ENCODE data around the gene NR1D2. TPM values are rescaled to one million over a fixed set of nuclear protein-coding genes. Genes with fewer than 3 reads are reported as not detected.

NR1D2 gene
- polyA plus RNA-seq, 1 donor from 2014 or later, result 12.9 TPM

DNA sequence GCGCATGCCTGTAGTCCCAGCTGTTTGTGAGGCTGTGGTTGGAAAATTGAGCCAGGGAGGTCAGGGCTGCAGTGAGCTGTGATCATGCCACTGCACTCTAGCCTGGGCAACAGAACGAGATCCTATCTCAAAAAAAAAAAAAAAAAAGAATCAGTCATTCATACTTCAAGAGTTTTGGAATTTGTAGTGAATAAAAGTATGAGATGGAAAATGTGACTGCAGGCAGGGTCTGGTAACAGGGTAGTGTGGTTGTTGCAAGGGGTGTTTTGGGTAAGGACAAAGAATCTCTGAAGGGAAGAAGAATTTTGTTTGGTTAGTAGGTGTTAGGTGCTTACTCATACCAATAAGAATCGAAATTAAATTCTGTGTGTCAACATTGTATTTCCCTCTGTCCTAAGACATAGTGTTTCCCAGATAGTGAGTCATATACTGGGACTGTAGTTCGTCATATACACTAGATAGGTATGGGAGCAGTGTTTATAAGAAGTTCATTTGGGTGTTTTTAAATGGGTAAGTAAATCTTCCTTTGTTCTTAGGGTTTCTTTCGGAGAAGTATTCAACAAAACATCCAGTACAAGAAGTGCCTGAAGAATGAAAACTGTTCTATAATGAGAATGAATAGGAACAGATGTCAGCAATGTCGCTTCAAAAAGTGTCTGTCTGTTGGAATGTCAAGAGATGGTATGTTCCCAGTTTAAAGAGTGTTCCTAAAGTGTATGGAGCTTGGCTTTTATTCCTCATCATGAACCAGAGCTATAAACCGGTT, 14.2 kb downstream of the NR1D2 start:
- H3K9ac ChIP-seq (ENCODE audit: low read length), result no peak overlapping the region

DNA sequence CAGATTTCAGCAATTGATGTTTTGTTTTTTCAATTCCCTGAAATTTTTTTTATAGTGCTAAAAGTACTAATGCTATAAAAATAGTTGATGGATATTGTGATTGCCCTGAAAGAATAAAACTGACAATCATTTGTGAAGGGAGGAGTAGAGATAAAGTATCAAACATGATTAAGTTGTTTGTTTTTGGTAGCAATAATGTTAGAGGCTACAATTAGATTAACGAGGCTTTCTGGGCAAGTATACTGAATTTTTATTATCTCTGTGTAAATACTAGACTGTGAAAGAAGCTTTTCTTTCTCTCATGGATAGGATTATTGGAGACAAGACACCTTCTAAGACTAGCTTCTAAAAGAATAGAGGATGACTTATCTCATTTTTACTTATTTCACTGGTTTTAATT, 15.6 kb downstream of the NR1D2 start:
- no peaks in the 10 kb centered on the region for H4K20me1 ChIP-seq (ENCODE audit: insufficient read depth)
- H3K9ac ChIP-seq (ENCODE audit: low read length), result no peak overlapping the region
- peaks cover 6% of the 10 kb centered on the region for H3K36me3 ChIP-seq (ENCODE audit: insufficient read depth, low read length)
- H3K4me3 ChIP-seq (ENCODE audit: low read length), result no peak overlapping the region
- no peak overlapping the region for H2AFZ ChIP-seq (ENCODE audit: low read depth, low read length)
- TF ChIP-seq RAD21 (conservative IDR thresholded peaks at IDR 0.05) (no peak), POLR2AphosphoS5 (IDR thresholded peaks at IDR 0.05) (no peak)
- no peaks in the 10 kb centered on the region for H3K9me2 ChIP-seq (ENCODE audit: insufficient read depth, low read length)
- no peak overlapping the region for H3K4me2 ChIP-seq (ENCODE audit: low read length)
- H3K27ac ChIP-seq (ENCODE audit: low read length), result no peak overlapping the region
- no peaks in the 10 kb centered on the region for H3K27me3 ChIP-seq (ENCODE audit: insufficient read depth, low read depth, low read length)
- no peaks in the 10 kb centered on the region for H3K79me2 ChIP-seq (replicated peaks; ENCODE audit: insufficient read depth, low read length)
- H3K9me3 ChIP-seq (ENCODE audit: low read length), result no peaks in the 10 kb centered on the region
- H3F3A ChIP-seq (ENCODE audit: insufficient read depth, low read length, poor library complexity, severe bottlenecking), result no peaks in the 10 kb centered on the region

More for the DNA sequence above, 14.2 kb downstream of the NR1D2 start:
- no peaks in the 10 kb centered on the region for H3K9me3 ChIP-seq (ENCODE audit: low read length)
- no peaks in the 10 kb centered on the region for H3K27me3 ChIP-seq (ENCODE audit: insufficient read depth, low read depth, low read length)
- peaks cover 6% of the 10 kb centered on the region for H3K36me3 ChIP-seq (ENCODE audit: insufficient read depth, low read length)
- H4K20me1 ChIP-seq (ENCODE audit: insufficient read depth), result no peaks in the 10 kb centered on the region
- no peak overlapping the region for H2AFZ ChIP-seq (ENCODE audit: low read depth, low read length)
- H3K4me3 ChIP-seq (ENCODE audit: low read length), result no peak overlapping the region
- no peaks in the 10 kb centered on the region for H3K9me2 ChIP-seq (ENCODE audit: insufficient read depth, low read length)
- H3F3A ChIP-seq (ENCODE audit: insufficient read depth, low read length, poor library complexity, severe bottlenecking), result no peaks in the 10 kb centered on the region
- no peak overlapping the region for H3K4me2 ChIP-seq (ENCODE audit: low read length)
- no peaks in the 10 kb centered on the region for H3K79me2 ChIP-seq (replicated peaks; ENCODE audit: insufficient read depth, low read length)
- TF ChIP-seq RAD21 (conservative IDR thresholded peaks at IDR 0.05) (no peak), EP300 (conservative IDR thresholded peaks at IDR 0.05; ENCODE audit: poor library complexity, severe bottlenecking) (no peak), POLR2AphosphoS5 (IDR thresholded peaks at IDR 0.05) (no peak), TAF1 (IDR thresholded peaks at IDR 0.05; ENCODE audit: low read depth) (no peak), EZH2 (IDR thresholded peaks at IDR 0.05; ENCODE audit: borderline replicate concordance, insufficient read depth, low read length, poor library complexity, severe bottlenecking) (no peak), SMC3 (conservative IDR thresholded peaks at IDR 0.05; ENCODE audit: poor library complexity) (no peak), MXI1 (conservative IDR thresholded peaks at IDR 0.05; ENCODE audit: poor library complexity, severe bottlenecking) (no peak)
- TF ChIP-seq, protein P1, sequence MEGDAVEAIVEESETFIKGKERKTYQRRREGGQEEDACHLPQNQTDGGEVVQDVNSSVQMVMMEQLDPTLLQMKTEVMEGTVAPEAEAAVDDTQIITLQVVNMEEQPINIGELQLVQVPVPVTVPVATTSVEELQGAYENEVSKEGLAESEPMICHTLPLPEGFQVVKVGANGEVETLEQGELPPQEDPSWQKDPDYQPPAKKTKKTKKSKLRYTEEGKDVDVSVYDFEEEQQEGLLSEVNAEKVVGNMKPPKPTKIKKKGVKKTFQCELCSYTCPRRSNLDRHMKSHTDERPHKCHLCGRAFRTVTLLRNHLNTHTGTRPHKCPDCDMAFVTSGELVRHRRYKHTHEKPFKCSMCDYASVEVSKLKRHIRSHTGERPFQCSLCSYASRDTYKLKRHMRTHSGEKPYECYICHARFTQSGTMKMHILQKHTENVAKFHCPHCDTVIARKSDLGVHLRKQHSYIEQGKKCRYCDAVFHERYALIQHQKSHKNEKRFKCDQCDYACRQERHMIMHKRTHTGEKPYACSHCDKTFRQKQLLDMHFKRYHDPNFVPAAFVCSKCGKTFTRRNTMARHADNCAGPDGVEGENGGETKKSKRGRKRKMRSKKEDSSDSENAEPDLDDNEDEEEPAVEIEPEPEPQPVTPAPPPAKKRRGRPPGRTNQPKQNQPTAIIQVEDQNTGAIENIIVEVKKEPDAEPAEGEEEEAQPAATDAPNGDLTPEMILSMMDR (IDR thresholded peaks at IDR 0.05; ENCODE audit: poor library complexity, severe bottlenecking), result no peak
- TF ChIP-seq, protein P2, sequence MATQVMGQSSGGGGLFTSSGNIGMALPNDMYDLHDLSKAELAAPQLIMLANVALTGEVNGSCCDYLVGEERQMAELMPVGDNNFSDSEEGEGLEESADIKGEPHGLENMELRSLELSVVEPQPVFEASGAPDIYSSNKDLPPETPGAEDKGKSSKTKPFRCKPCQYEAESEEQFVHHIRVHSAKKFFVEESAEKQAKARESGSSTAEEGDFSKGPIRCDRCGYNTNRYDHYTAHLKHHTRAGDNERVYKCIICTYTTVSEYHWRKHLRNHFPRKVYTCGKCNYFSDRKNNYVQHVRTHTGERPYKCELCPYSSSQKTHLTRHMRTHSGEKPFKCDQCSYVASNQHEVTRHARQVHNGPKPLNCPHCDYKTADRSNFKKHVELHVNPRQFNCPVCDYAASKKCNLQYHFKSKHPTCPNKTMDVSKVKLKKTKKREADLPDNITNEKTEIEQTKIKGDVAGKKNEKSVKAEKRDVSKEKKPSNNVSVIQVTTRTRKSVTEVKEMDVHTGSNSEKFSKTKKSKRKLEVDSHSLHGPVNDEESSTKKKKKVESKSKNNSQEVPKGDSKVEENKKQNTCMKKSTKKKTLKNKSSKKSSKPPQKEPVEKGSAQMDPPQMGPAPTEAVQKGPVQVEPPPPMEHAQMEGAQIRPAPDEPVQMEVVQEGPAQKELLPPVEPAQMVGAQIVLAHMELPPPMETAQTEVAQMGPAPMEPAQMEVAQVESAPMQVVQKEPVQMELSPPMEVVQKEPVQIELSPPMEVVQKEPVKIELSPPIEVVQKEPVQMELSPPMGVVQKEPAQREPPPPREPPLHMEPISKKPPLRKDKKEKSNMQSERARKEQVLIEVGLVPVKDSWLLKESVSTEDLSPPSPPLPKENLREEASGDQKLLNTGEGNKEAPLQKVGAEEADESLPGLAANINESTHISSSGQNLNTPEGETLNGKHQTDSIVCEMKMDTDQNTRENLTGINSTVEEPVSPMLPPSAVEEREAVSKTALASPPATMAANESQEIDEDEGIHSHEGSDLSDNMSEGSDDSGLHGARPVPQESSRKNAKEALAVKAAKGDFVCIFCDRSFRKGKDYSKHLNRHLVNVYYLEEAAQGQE (IDR thresholded peaks at IDR 0.05; ENCODE audit: borderline replicate concordance), result no peak
- H3K27ac ChIP-seq (ENCODE audit: low read length), result no peak overlapping the region

Measured in neural cell (in vitro differentiated cells).